HG03342 (cell line): Measurements from ENCODE around the gene SCN11A.

ENCODE experiments used
- ATAC-seq: cut with Tn5 transposase; IDR thresholded peaks from one replicate; pipeline ENCODE4 v1.9.1; 2021; ENCODE audit warnings: mild to moderate bottlenecking, moderate library complexity; ENCODE audit not compliant: unreplicated experiment

The SCN11A gene

GRCh38 chr3:39051649-39052561 lies at the start of gene SCN11A, which contains the start of gene WDR48:
Gene SCN11A, minus strand, starts transcription at chr3:39051944. Its CDS starts 101,582 bp downstream, at chr3:38950362.
Gene WDR48, plus strand, starts transcription at chr3:39052016. Its CDS starts 10 bp downstream, at chr3:39052026.
- peak; percentile 98 for ATAC-seq

GRCh38 chr3:39101022-39101689 lies 49.4 kb upstream of the SCN11A start:
- ATAC-seq = peak; percentile 69

GRCh38 chr3:39100500-39100886 lies 48.7 kb upstream of the SCN11A start:
- ATAC-seq = no peak

- no peak for ATAC-seq
These were observed 48.2 kb upstream of the SCN11A start for GRCh38 chr3:39099738-39100499.

GRCh38 chr3:39099242-39099641 lies 47.5 kb upstream of the SCN11A start:
- no peak for ATAC-seq

GRCh38 chr3:39098473-39099000 lies 46.8 kb upstream of the SCN11A start:
- ATAC-seq = no peak

- no peak for ATAC-seq
These were observed 46.1 kb upstream of the SCN11A start for GRCh38 chr3:39097716-39098472.

GRCh38 chr3:39096775-39097174 lies 45.0 kb upstream of the SCN11A start:
- ATAC-seq = no peak

GRCh38 chr3:39095778-39096177 lies 44.0 kb upstream of the SCN11A start:
- ATAC-seq = no peak

GRCh38 chr3:39094851-39095677 lies 43.3 kb upstream of the SCN11A start:
- no peak for ATAC-seq

- no peak for ATAC-seq
These were observed 39.2 kb upstream of the SCN11A start for GRCh38 chr3:39090922-39091321.

GRCh38 chr3:39088889-39089288 lies 37.1 kb upstream of the SCN11A start:
- no peak for ATAC-seq

- no peak for ATAC-seq
These were observed 36.7 kb upstream of the SCN11A start for GRCh38 chr3:39088456-39088855.

GRCh38 chr3:39086144-39086543 lies 34.4 kb upstream of the SCN11A start:
- ATAC-seq = no peak

GRCh38 chr3:39082666-39083313 lies 31.0 kb upstream of the SCN11A start:
- no peak for ATAC-seq

GRCh38 chr3:39080026-39080425 lies 28.3 kb upstream of the SCN11A start:
- no peak for ATAC-seq

GRCh38 chr3:39079530-39079929 lies 27.8 kb upstream of the SCN11A start:
- ATAC-seq = no peak

GRCh38 chr3:39075910-39076309 lies 24.2 kb upstream of the SCN11A start:
- ATAC-seq = no peak

GRCh38 chr3:39068556-39068955 lies 16.8 kb upstream of the SCN11A start:
- ATAC-seq = no peak
